ENCODE results near the gene IFNL1. TPM values are rescaled to one million over a fixed set of nuclear protein-coding genes. Genes with fewer than 3 reads are reported as not detected.

The IFNL1 gene
- polyA plus RNA-seq, 1 donor from 2014 or later = not detected

- TF ChIP-seq TAF1 (IDR thresholded peaks at IDR 0.05; ENCODE audit: low read depth) (no peak), EZH2 (IDR thresholded peaks at IDR 0.05; ENCODE audit: borderline replicate concordance, insufficient read depth, low read length, poor library complexity, severe bottlenecking) (no peak), MXI1 (conservative IDR thresholded peaks at IDR 0.05; ENCODE audit: poor library complexity, severe bottlenecking) (no peak), POLR2AphosphoS5 (IDR thresholded peaks at IDR 0.05) (no peak)
Observed at GRCh38 chr19:39345956-39346355, 49.7 kb downstream of the IFNL1 start (continued).

GRCh38 chr19:39347332-39348164, 51.3 kb downstream of the IFNL1 start:
- H3K9ac ChIP-seq (ENCODE audit: low read length) = no peak overlapping the region
- no peaks in the 10 kb centered on the region for H4K20me1 ChIP-seq (ENCODE audit: insufficient read depth)
- H3K4me3 ChIP-seq (ENCODE audit: low read length) = no peak overlapping the region
- no peak for TF ChIP-seq EP300 (conservative IDR thresholded peaks at IDR 0.05; ENCODE audit: poor library complexity, severe bottlenecking)
- no peak for TF ChIP-seq TAF1 (IDR thresholded peaks at IDR 0.05; ENCODE audit: low read depth)
- TF ChIP-seq MXI1 (conservative IDR thresholded peaks at IDR 0.05; ENCODE audit: poor library complexity, severe bottlenecking) = no peak
- no peak for TF ChIP-seq POLR2AphosphoS5 (IDR thresholded peaks at IDR 0.05)
- TF ChIP-seq CTCF (IDR thresholded peaks at IDR 0.05; ENCODE audit: poor library complexity, severe bottlenecking) = no peak
- no peak for TF ChIP-seq EZH2 (IDR thresholded peaks at IDR 0.05; ENCODE audit: borderline replicate concordance, insufficient read depth, low read length, poor library complexity, severe bottlenecking)
- TF ChIP-seq RAD21 (conservative IDR thresholded peaks at IDR 0.05) = no peak
- no peak for TF ChIP-seq REST (IDR thresholded peaks at IDR 0.05; ENCODE audit: borderline replicate concordance)
- no peak for TF ChIP-seq SMC3 (conservative IDR thresholded peaks at IDR 0.05; ENCODE audit: poor library complexity)
- no peak overlapping the region for H3K4me2 ChIP-seq (ENCODE audit: low read length)
- H3K27me3 ChIP-seq (ENCODE audit: insufficient read depth, low read depth, low read length) = no peaks in the 10 kb centered on the region
- H3F3A ChIP-seq (ENCODE audit: insufficient read depth, low read length, poor library complexity, severe bottlenecking) = no peaks in the 10 kb centered on the region
- H3K27ac ChIP-seq (ENCODE audit: low read length) = no peak overlapping the region
- H3K36me3 ChIP-seq (ENCODE audit: insufficient read depth, low read length) = peaks cover 5% of the 10 kb centered on the region
- no peaks in the 10 kb centered on the region for H3K9me3 ChIP-seq (ENCODE audit: low read length)
- H3K79me2 ChIP-seq (replicated peaks; ENCODE audit: insufficient read depth, low read length) = peaks cover 48% of the 10 kb centered on the region
- no peaks in the 10 kb centered on the region for H3K9me2 ChIP-seq (ENCODE audit: insufficient read depth, low read length)
- H2AFZ ChIP-seq (ENCODE audit: low read depth, low read length) = no peak overlapping the region

Small RNA genes within 50 kb of the gene (small RNA-seq; reads per million reads assigned to genes)
- gene AC011445.2 = 0 to 3.8 (median 0.42) reads per million in 3 experiments

Other genes starting within 250 kb of the IFNL1 start
- gene ACP7, start 212.0 kb upstream of the IFNL1 start, polyA plus RNA-seq = not detected in 2 replicates
- gene PAK4, start 170.6 kb upstream of the IFNL1 start, polyA plus RNA-seq = 5.4 and 7.2 TPM in 2 replicates
- gene NCCRP1, start 99.4 kb upstream of the IFNL1 start, polyA plus RNA-seq = not detected in 2 replicates
- gene SYCN, start 92.1 kb upstream of the IFNL1 start, polyA plus RNA-seq = not detected in 2 replicates
- not detected in 2 replicates for gene IFNL3, start 51.4 kb upstream of the IFNL1 start, polyA plus RNA-seq
- not detected in 2 replicates for gene IFNL4, start 47.6 kb upstream of the IFNL1 start, polyA plus RNA-seq
- not detected in 2 replicates for gene IFNL2, start 28.0 kb upstream of the IFNL1 start, polyA plus RNA-seq
- 1.9 and 2.2 TPM in 2 replicates for gene LRFN1, start 24.5 kb downstream of the IFNL1 start, polyA plus RNA-seq
- gene GMFG, start 39.6 kb downstream of the IFNL1 start, polyA plus RNA-seq = 0.35 TPM in 1 of 2 replicates, not detected in the other
- 17.9 and 19.3 TPM in 2 replicates for gene SAMD4B, start 46.0 kb downstream of the IFNL1 start, polyA plus RNA-seq
- 37.3 and 67.2 TPM in 2 replicates for gene PAF1, start 94.7 kb downstream of the IFNL1 start, polyA plus RNA-seq
- gene MED29, start 95.0 kb downstream of the IFNL1 start, polyA plus RNA-seq = 39.5 and 52.1 TPM in 2 replicates
- gene ZFP36, start 110.4 kb downstream of the IFNL1 start, polyA plus RNA-seq = 0.34 TPM in 1 of 2 replicates, not detected in the other
- gene PLEKHG2, start 116.3 kb downstream of the IFNL1 start, polyA plus RNA-seq = 14.3 and 23.2 TPM in 2 replicates
- gene RPS16, start 139.5 kb downstream of the IFNL1 start, polyA plus RNA-seq = 22.6 and 31.0 TPM in 2 replicates
- 90.7 and 92.5 TPM in 2 replicates for gene SUPT5H, start 149.2 kb downstream of the IFNL1 start, polyA plus RNA-seq
- gene TIMM50, start 184.4 kb downstream of the IFNL1 start, polyA plus RNA-seq = 64.1 and 66.2 TPM in 2 replicates
- gene DLL3, start 202.5 kb downstream of the IFNL1 start, polyA plus RNA-seq = 34.4 and 35.5 TPM in 2 replicates
- 1.3 TPM in 1 of 2 replicates, not detected in the other for gene SELENOV, start 218.7 kb downstream of the IFNL1 start, polyA plus RNA-seq
- 32.6 and 36.5 TPM in 2 replicates for gene EID2B, start 236.4 kb downstream of the IFNL1 start, polyA plus RNA-seq
- gene EID2, start 243.8 kb downstream of the IFNL1 start, polyA plus RNA-seq = 45.4 and 47.4 TPM in 2 replicates